Mammary epithelial cell (primary cell): Measurements from ENCODE around the gene HERPUD1.

ENCODE experiments used
- EZH2 ChIP-seq: IDR thresholded peaks from 2 replicates; pipeline ENCODE4 v1.6.1; 2012; ENCODE audit warnings: low read length, inconsistent platforms, borderline replicate concordance
- TF ChIP-seq, protein P1 (sequence below), 2 donors: IDR thresholded peaks in 1 of 2; conservative IDR thresholded peaks in 1 of 2; 2 replicates each; pipeline ENCODE4 v1.5.1; 2011 to 2012; ENCODE audit warnings: inconsistent platforms in 2 of 2, low read length in 2 of 2, mild to moderate bottlenecking in 2 of 2, control low read depth in 1 of 2, low read depth in 1 of 2; ENCODE audit not compliant: insufficient read depth in 1 of 2; ENCODE audit errors: extremely low read depth in 1 of 2

DNA sequence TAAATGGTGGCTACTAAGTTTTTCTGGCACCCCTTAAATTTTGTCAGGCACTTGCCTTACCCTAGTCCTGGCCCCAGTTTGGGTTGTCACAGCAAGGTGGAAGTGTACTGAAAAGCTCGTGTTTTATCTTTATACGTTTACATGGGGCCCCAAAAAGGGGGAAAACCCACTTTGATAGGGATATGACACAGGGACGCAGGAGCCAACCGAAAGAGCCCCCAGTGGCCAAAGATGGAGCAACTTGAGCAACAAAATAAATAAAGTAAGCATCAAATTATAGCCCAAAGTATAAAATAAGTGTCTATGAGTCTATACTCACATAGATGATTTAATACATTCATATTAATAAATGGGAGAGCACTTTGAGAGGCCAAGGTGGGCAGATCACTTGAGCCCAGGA, 24.8 kb downstream of the HERPUD1 start:
- TF ChIP-seq, protein P1, sequence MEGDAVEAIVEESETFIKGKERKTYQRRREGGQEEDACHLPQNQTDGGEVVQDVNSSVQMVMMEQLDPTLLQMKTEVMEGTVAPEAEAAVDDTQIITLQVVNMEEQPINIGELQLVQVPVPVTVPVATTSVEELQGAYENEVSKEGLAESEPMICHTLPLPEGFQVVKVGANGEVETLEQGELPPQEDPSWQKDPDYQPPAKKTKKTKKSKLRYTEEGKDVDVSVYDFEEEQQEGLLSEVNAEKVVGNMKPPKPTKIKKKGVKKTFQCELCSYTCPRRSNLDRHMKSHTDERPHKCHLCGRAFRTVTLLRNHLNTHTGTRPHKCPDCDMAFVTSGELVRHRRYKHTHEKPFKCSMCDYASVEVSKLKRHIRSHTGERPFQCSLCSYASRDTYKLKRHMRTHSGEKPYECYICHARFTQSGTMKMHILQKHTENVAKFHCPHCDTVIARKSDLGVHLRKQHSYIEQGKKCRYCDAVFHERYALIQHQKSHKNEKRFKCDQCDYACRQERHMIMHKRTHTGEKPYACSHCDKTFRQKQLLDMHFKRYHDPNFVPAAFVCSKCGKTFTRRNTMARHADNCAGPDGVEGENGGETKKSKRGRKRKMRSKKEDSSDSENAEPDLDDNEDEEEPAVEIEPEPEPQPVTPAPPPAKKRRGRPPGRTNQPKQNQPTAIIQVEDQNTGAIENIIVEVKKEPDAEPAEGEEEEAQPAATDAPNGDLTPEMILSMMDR (conservative IDR thresholded peaks at IDR 0.05 in 1 of 2, IDR thresholded peaks at IDR 0.05 in 1 of 2; ENCODE audit: extremely low read depth in 1 of 2, insufficient read depth in 1 of 2, low read depth in 1 of 2, low read length in 2 of 2), result no peak
- TF ChIP-seq EZH2, result no peak
